Chondrocyte (in vitro differentiated cells): ENCODE data around the gene PAX8. TPM values are rescaled to one million over a fixed set of nuclear protein-coding genes. Genes with fewer than 3 reads are reported as not detected.

Source experiments
- DNase-seq: peaks from one replicate; pipeline ENCODE4 v3.0.0; 2021; ENCODE audit warnings: mixed read lengths, low spot score
- H3K27ac Mint-ChIP-seq: one replicate; pipeline ENCODE4 v1.8.0; 2021; ENCODE audit warnings: mild to moderate bottlenecking, moderate library complexity, mixed read lengths; ENCODE audit not compliant: unreplicated experiment
- H3K27me3 Mint-ChIP-seq: 2 replicates; pipeline ENCODE4 v1.8.0; 2021; ENCODE audit warnings: low read depth, mixed read lengths
- H3K36me3 Mint-ChIP-seq: 2 replicates; pipeline ENCODE4 v1.8.0; 2021; ENCODE audit warnings: low read depth, mixed read lengths
- H3K4me1 Mint-ChIP-seq: 2 replicates; pipeline ENCODE4 v1.8.0; 2021; ENCODE audit warnings: low read depth, mild to moderate bottlenecking, mixed read lengths
- H3K4me3 Mint-ChIP-seq: one replicate; pipeline ENCODE4 v1.8.0; 2021; ENCODE audit warnings: mild to moderate bottlenecking, moderate library complexity, mixed read lengths; ENCODE audit not compliant: unreplicated experiment
- H3K9me3 Mint-ChIP-seq: 2 replicates; pipeline ENCODE4 v1.8.0; 2021; ENCODE audit warnings: low read depth, mixed read lengths
- CTCF ChIP-seq: fragments of 200-600 bp; sonication (generic); IDR thresholded peaks from 2 replicates; pipeline ENCODE4 v1.5.0; 2021; ENCODE audit warnings: antibody characterized with exemption, mild to moderate bottlenecking, moderate library complexity
- total RNA-seq: library from RNA; stranded (reverse); gene quantifications from 3 replicates; pipeline ENCODE4 v1.2.1, GENCODE V29; 2021

The PAX8 gene
- total RNA-seq, 1 donor from 2014 or later = not detected

DNA sequence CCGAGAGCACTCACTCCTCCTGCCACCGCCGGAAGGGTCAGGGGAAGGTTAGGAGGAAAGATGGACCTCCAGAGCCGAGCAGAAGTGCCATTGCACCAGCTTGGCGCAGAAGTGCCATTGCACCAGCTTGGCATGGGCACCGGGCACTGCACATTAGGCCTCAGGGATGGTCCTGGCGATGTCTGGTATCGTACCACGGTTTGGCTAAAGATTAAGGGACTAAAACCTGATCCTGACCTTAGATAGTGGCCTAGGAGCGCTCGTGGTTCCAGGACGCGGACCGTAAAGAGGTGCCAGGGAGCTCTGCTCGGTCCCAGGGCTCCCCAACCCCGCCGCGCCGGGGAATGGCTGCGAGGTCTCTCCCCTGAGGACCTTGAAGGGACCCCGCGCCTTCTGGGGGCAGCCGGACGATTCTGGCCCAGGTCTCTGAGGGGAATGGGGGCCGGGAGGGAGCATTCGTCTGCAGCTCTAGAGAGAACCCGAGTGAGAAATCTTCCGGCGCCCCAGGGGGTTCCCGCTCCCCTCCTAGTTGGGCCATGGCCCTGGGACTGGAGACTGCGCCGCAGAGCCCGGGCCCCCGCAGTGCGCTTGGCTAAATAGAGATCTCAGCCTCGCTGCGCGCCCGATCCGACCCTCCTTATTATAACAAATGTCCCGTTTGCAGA lies 1.8 kb downstream of the PAX8 start:
- Mint-ChIP-seq H3K27me3 (peaks cover 49% of the 10 kb centered on the region), H3K4me3 (peak overlapping the region; percentile 51), H3K27ac (no peak overlapping the region), H3K4me1 (peaks cover 7% of the 10 kb centered on the region), H3K9me3 (no peaks in the 10 kb centered on the region), H3K36me3 (no peaks in the 10 kb centered on the region)
- DNase-seq = no peak
- TF ChIP-seq CTCF = no peak

- Mint-ChIP-seq H3K36me3 (no peaks in the 10 kb centered on the region), H3K27ac (no peak overlapping the region), H3K9me3 (no peaks in the 10 kb centered on the region), H3K27me3 (peaks cover 54% of the 10 kb centered on the region), H3K4me3 (no peak overlapping the region), H3K4me1 (peaks cover 3% of the 10 kb centered on the region)
- no peak for DNase-seq
- no peak for TF ChIP-seq CTCF
These were observed 2.4 kb downstream of the PAX8 start for GRCh38 chr2:113276216-113276760.

GRCh38 chr2:113275556-113276215 lies 3.0 kb downstream of the PAX8 start:
- H3K4me3 Mint-ChIP-seq = no peak overlapping the region
- no peak for DNase-seq

DNA sequence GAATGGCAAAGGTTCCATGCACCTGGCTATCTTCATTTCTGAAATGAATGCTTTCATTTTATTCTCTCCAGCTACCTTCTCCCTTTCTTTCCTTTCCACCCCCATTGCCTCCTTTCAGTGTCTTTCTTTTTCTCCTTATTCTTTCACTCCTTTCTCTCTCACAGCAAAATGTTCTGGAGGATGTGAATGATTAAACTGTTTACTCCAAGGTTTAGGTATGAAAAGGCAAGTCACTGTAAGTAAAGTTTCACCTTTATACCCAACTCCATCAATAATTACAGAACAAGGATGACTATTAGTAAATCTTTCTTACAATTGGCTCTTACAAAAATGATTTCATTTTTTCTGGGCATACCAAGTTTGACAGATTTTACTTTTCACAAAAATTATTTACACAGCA lies 4.3 kb downstream of the PAX8 start:
- peaks cover 3% of the 10 kb centered on the region for H3K4me1 Mint-ChIP-seq

More at GRCh38 chr2:113275556-113276215, 3.0 kb downstream of the PAX8 start:
- peaks cover 57% of the 10 kb centered on the region for H3K27me3 Mint-ChIP-seq
- no peaks in the 10 kb centered on the region for H3K36me3 Mint-ChIP-seq
- no peaks in the 10 kb centered on the region for H3K9me3 Mint-ChIP-seq
- peaks cover 3% of the 10 kb centered on the region for H3K4me1 Mint-ChIP-seq
- no peak overlapping the region for H3K27ac Mint-ChIP-seq
- TF ChIP-seq CTCF = no peak

More for the DNA sequence above, 4.3 kb downstream of the PAX8 start:
- H3K4me3 Mint-ChIP-seq = no peak overlapping the region
- no peak for TF ChIP-seq CTCF
- no peaks in the 10 kb centered on the region for H3K9me3 Mint-ChIP-seq
- H3K36me3 Mint-ChIP-seq = no peaks in the 10 kb centered on the region
- H3K27ac Mint-ChIP-seq = no peak overlapping the region
- DNase-seq = no peak
- peaks cover 63% of the 10 kb centered on the region for H3K27me3 Mint-ChIP-seq
